Measurements from ENCODE around the gene PACRG.

DNA sequence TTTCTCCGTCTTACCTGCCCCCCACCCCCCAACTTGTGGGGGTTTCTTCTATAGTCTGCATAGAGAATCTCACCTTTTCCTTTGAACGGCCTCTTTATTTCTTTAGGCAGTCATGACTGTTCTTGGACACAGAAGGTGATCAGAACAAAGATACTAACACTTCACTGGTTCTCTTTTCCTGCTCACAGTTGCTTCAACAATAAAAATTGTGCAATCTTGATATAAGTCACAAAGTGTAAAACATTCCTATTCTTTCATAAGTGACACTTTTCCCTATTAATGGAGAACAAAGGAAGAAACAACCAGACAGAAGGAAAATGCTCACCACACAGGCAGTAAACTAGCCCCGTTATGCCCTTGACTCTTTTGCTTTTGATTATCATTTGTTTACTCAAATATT, 448.3 kb downstream of the PACRG start:
- no peak for TF ChIP-seq CTCF (IDR thresholded peaks at IDR 0.05)
- no peak for TF ChIP-seq POLR2A (IDR thresholded peaks at IDR 0.05)
- no peak for TF ChIP-seq EP300 (IDR thresholded peaks at IDR 0.05)
